MCF 10A (cell line): ENCODE measurements around the gene STMN1. TPM values are rescaled to one million over a fixed set of nuclear protein-coding genes. Genes with fewer than 3 reads are reported as not detected.

Experiments
- BruUV-seq: library from RNA; stranded (reverse); fragments of 400-500 nt; replicated peaks from 2 replicates; lab custom pipeline; 2021; lab: Mats Ljungman, UMichigan
- CTCF ChIA-PET: fragments of 300-600 bp; sonication (Branson Sonifier 250); formaldehyde crosslinking; extraction: SDS; loops from one replicate; lab custom pipeline; 2021; ENCODE audit warnings: antibody characterized with exemption, inconsistent platforms; lab: Yijun Ruan, JAX
- POLR2A ChIA-PET: fragments of 300-600, 350-650 bp; sonication (Branson Sonifier 250); formaldehyde crosslinking; extraction: SDS; loops from one replicate; lab custom pipeline; 2020; ENCODE audit warnings: antibody characterized with exemption, inconsistent platforms; lab: Yijun Ruan, JAX
- DNase-seq: peaks from one replicate; pipeline ENCODE4 v3.0.0-alpha.2; 2018; ENCODE audit not compliant: unreplicated experiment
- H3K27ac Mint-ChIP-seq: one replicate; pipeline ENCODE4 v1.8.0; 2022; ENCODE audit warnings: mild to moderate bottlenecking, low read depth, mixed read lengths; ENCODE audit not compliant: unreplicated experiment
- H3K27me3 Mint-ChIP-seq: one replicate; pipeline ENCODE4 v1.8.0; 2022; ENCODE audit warnings: mixed read lengths; ENCODE audit not compliant: insufficient read depth, unreplicated experiment
- H3K36me3 Mint-ChIP-seq: one replicate; pipeline ENCODE4 v1.8.0; 2022; ENCODE audit warnings: mild to moderate bottlenecking, moderate library complexity, mixed read lengths; ENCODE audit not compliant: insufficient read depth, unreplicated experiment
- H3K4me1 Mint-ChIP-seq: one replicate; pipeline ENCODE4 v1.8.0; 2022; ENCODE audit warnings: mixed read lengths; ENCODE audit not compliant: insufficient read depth, unreplicated experiment
- H3K4me3 Mint-ChIP-seq: one replicate; pipeline ENCODE4 v1.8.0; 2022; ENCODE audit warnings: mild to moderate bottlenecking, moderate library complexity, mixed read lengths; ENCODE audit not compliant: unreplicated experiment
- H3K9me3 Mint-ChIP-seq: one replicate; pipeline ENCODE4 v1.8.0; 2022; ENCODE audit warnings: mixed read lengths; ENCODE audit not compliant: unreplicated experiment
- intact Hi-C: fragments of 100-400 bp; cut with micrococcal nuclease; formaldehyde crosslinking; loops from 2 replicates; pipeline ENCODE4 v1.14.1; 2022
- total RNA-seq: library from RNA; stranded (reverse); gene quantifications from 2 replicates; pipeline ENCODE4 v1.2.3, GENCODE V29; 2022
- TF ChIP-seq, protein P1 (sequence below): fragments of 200-600 bp; IDR thresholded peaks from one replicate; pipeline ENCODE4 v1.8.0; 2022; ENCODE audit warnings: antibody characterized with exemption, mild to moderate bottlenecking; ENCODE audit not compliant: unreplicated experiment

STMN1 gene
- total RNA-seq, 1 experiment from 2014 or later: 137 TPM

DNA sequence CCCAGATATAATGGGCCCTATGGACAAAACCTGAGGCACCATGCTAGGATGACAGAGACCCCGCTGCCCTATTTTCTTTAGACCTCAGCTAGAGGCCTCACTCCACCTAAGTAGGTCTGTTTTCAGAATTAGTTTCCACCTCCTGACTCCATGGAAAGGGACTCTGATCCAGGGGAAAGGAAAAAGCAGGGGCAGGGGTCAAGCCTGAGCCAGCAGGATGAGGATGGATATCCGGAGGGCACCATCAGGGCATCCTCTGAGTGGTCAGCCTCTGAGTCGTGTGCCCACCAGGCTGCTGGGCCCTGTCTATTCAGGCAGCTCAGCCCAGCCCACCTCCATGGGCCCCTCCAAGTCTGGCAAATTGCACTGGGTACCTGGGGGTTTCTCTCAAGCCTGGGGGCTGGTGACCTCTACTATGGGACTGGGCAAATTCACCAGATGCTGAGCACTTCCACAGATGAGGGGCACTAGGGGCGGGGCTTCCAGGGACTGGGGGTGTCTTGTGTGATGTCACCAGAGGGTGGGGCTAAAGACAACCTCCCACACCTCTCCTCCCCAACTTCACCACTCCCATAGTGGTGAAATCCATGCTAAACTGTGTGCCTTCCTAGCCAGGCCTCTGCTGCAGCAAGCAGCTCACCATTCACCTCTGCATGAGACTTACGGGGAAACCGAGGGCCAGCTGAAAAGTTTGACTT is 36.2 kb downstream of the STMN1 start:
- H3K27ac Mint-ChIP-seq: no peak overlapping the region
- ChIA-PET CTCF (interaction anchor here (0.7 to 1.2 kb wide), 3 partner anchors 8 to 25 kb away, joined by 3 to 4 read pairs (median 4); no protein-coding TSS in a partner anchor), POLR2A (interaction anchor here (0.8 to 3.4 kb wide), 12 partner anchors 8 to 438 kb away, joined by 3 to 25 read pairs (median 5); partner anchors contain the start of genes MTFR1L and PAFAH2)
- H3K36me3 Mint-ChIP-seq: peaks cover 9% of the 10 kb centered on the region
- no peaks in the 10 kb centered on the region for H3K27me3 Mint-ChIP-seq
- peaks cover 14% of the 10 kb centered on the region for H3K4me1 Mint-ChIP-seq
- H3K9me3 Mint-ChIP-seq: no peaks in the 10 kb centered on the region
- H3K4me3 Mint-ChIP-seq: no peak overlapping the region
- intact Hi-C loops: loop anchor here (5.0 kb wide), 1 partner anchor 48 kb away; no protein-coding TSS in a partner anchor
- TF ChIP-seq, protein P1, sequence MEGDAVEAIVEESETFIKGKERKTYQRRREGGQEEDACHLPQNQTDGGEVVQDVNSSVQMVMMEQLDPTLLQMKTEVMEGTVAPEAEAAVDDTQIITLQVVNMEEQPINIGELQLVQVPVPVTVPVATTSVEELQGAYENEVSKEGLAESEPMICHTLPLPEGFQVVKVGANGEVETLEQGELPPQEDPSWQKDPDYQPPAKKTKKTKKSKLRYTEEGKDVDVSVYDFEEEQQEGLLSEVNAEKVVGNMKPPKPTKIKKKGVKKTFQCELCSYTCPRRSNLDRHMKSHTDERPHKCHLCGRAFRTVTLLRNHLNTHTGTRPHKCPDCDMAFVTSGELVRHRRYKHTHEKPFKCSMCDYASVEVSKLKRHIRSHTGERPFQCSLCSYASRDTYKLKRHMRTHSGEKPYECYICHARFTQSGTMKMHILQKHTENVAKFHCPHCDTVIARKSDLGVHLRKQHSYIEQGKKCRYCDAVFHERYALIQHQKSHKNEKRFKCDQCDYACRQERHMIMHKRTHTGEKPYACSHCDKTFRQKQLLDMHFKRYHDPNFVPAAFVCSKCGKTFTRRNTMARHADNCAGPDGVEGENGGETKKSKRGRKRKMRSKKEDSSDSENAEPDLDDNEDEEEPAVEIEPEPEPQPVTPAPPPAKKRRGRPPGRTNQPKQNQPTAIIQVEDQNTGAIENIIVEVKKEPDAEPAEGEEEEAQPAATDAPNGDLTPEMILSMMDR: no peak
- no TSS peak for BruUV-seq
- no peak for DNase-seq

DNA sequence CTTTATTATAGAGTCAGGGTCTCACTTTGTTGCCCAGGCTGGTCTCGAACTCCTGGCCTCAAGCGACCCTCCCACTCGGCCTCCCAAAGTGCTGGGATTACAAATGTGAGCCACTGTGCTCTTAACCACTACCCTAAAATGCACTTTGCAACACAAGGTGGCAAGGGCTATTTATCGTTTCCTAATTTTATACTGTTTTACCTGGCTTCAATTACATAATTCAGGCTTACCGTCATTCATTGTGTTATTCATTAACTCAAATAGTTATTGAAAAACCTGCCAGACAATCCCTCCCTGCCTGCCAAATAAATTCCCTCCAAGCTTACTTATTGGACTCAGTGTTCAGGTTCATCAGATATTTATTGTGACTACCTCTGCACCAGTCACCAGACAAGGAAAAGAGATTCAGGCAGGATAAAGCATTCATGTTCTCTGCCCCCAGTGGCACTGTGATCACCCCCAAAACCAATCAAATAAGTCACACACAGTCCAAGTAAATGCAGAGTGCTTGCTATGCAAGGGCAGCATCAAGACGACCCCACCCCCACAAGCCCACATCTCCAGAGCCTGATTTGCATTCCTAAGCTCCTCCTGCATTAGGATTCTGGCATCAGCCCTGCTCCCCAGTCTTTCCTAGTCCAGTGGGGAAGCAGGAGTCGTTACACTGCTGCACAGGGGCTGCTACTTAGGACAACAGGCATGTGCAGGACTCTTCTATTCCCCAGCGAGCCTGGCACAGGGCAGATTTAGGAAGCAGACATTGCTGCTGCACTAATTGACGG is 38.8 kb downstream of the STMN1 start:
- intact Hi-C loops: no loop called here
- peaks cover 9% of the 10 kb centered on the region for H3K4me1 Mint-ChIP-seq
- H3K9me3 Mint-ChIP-seq: no peaks in the 10 kb centered on the region

DNA sequence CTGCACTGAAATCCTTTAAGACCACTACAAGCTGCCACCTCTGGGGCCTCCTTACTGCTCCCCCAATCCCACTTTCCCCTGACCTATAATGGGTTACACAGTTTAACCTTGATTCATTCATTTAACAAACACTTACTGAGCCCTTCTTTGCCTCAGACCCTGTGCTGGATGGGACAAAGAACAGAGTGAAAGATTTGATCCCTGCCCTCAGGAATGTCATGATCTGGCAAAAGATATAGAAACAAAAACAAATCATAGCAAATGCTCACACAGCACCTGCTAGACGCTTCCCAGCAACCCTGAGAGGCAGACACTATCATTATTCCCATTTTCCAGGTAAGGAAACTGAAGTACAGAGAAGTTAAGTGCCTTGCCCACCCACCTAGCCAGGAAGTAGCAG is 39.9 kb downstream of the STMN1 start:
- BruUV-seq: no TSS peak
- Mint-ChIP-seq H3K27ac (no peak overlapping the region), H3K9me3 (no peaks in the 10 kb centered on the region), H3K4me1 (peaks cover 8% of the 10 kb centered on the region), H3K27me3 (no peaks in the 10 kb centered on the region), H3K4me3 (no peak overlapping the region), H3K36me3 (peaks cover 9% of the 10 kb centered on the region)
- ChIA-PET CTCF (no interaction called here), POLR2A (no interaction called here)
- intact Hi-C loops: no loop called here
- no peak for DNase-seq
- TF ChIP-seq, protein P1: no peak

More for the DNA sequence above, 38.8 kb downstream of the STMN1 start:
- ChIA-PET POLR2A (interaction anchor here (1.7 kb wide), 1 partner anchor 47 kb away, joined by 4 read pairs; the partner anchor contains the start of gene MTFR1L), CTCF (interaction anchor here (0.7 to 1.4 kb wide), 2 partner anchors 24 to 26 kb away, joined by 3 read pairs; no protein-coding TSS in a partner anchor)
- DNase-seq: no peak
- no TSS peak for BruUV-seq
- Mint-ChIP-seq H3K4me3 (no peak overlapping the region), H3K36me3 (peaks cover 9% of the 10 kb centered on the region), H3K27ac (no peak overlapping the region), H3K27me3 (no peaks in the 10 kb centered on the region)
- TF ChIP-seq, protein P1: no peak

DNA sequence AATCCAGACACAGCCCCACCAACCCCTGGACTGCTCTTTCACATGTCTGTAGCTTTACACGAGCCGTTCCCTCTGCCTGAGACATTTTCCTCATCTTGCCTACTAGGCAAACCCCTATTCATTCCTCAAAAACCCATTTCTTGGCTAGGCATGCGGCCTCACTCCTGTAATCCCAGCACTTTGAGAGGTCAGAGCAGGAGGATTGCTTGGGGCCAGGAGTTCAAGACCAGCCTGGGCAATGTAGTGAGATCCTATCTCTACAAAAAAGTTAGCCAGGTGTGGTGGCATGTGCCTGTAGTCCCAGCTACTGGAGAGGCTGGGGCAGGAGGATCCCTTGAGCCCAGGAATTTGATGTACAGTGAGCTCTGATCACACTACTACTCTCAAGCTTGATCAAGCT is 41.8 kb downstream of the STMN1 start:
- no peak overlapping the region for H3K4me3 Mint-ChIP-seq
- no peaks in the 10 kb centered on the region for H3K9me3 Mint-ChIP-seq
- no peak overlapping the region for H3K27ac Mint-ChIP-seq
- H3K36me3 Mint-ChIP-seq: peaks cover 9% of the 10 kb centered on the region
- intact Hi-C loops: no loop called here
- H3K4me1 Mint-ChIP-seq: peaks cover 6% of the 10 kb centered on the region
- ChIA-PET CTCF (interaction anchor here (0.6 to 1.1 kb wide), 4 partner anchors 20 to 368 kb away, joined by 3 to 5 read pairs (median 4); partner anchors contain the start of gene PAFAH2), POLR2A (interaction anchor here (0.6 to 1.4 kb wide), 2 partner anchors 10 to 20 kb away, joined by 3 read pairs; no protein-coding TSS in a partner anchor)
- no peaks in the 10 kb centered on the region for H3K27me3 Mint-ChIP-seq
- BruUV-seq: no TSS peak
- DNase-seq: no peak
- TF ChIP-seq, protein P1: no peak
